ENCODE measurements around the gene MTHFD1L. TPM values are rescaled to one million over a fixed set of nuclear protein-coding genes. Genes with fewer than 3 reads are reported as not detected.

MTHFD1L gene
- total and polyA plus RNA-seq, 9 donors = 17.3 to 26.9 (median 24.9) TPM

GRCh38 chr6:150894935-150895552, 29.5 kb downstream of the MTHFD1L start:
- DNase-seq = peak; percentile 97
- no peaks in the 10 kb centered on the region for H3K9me3 ChIP-seq (replicated peaks; ENCODE audit: control insufficient read depth, low read depth, low read length)
- H3K4me1 ChIP-seq (ENCODE audit: control insufficient read depth, insufficient read depth, low read length) = peaks cover 45% of the 10 kb centered on the region
- peak overlapping the region; percentile 27 for H3K4me3 ChIP-seq (ENCODE audit: low read length)
- no peaks in the 10 kb centered on the region for H3K27me3 ChIP-seq (ENCODE audit: control insufficient read depth, insufficient read depth, low read length)
- peaks cover 12% of the 10 kb centered on the region for H3K36me3 ChIP-seq (ENCODE audit: control insufficient read depth, insufficient read depth, low read length)
- WGBS (ENCODE audit: insufficient coverage) = 20% methylated on average over 9 of the region's 12 CpGs
- H3K27ac ChIP-seq (ENCODE audit: low read length) = peak overlapping the region; percentile 93

DNA sequence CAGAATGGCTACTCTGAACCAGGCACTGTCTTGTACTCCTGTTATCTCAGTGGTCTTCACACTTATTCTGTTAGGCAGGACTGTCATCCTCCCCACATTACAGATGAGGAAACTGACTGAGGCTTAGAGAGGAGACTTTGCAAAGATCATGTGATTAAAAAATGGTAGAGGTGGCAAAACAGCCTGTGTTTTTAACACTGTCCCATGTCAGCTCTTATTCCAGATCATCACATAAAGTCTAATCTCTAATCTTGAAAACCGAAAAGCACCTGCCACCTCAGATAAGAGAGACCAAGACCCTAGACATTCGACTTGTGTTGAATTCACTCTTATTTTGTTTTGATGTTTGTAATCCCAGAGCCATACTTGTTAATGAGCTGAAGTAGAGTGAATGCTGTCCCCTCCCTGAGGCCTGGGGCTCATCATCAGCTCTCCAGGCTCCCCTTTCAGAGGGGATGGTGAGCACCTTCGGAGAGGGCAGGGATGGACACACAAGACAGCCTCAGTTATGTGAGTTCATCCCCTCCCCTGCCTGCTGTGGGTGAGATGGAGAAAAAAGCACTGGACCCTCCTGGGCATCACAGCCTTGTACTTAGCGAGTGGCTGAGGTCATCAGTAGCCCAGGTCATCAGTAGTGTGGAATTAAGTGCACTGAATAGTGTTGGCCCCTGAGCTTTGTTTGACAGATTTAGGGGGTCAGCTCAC, 30.6 kb downstream of the MTHFD1L start:
- Histone ChIP-seq H3K27ac (ENCODE audit: low read length) (no peak overlapping the region), H3K27me3 (ENCODE audit: control insufficient read depth, insufficient read depth, low read length) (no peaks in the 10 kb centered on the region), H3K9me3 (replicated peaks; ENCODE audit: control insufficient read depth, low read depth, low read length) (no peaks in the 10 kb centered on the region), H3K4me3 (ENCODE audit: low read length) (no peak overlapping the region), H3K4me1 (ENCODE audit: control insufficient read depth, insufficient read depth, low read length) (peaks cover 43% of the 10 kb centered on the region), H3K36me3 (ENCODE audit: control insufficient read depth, insufficient read depth, low read length) (peaks cover 8% of the 10 kb centered on the region)
- WGBS (ENCODE audit: insufficient coverage) = 100% methylated on average over 1 of the region's 4 CpGs
- DNase-seq = no peak

DNA sequence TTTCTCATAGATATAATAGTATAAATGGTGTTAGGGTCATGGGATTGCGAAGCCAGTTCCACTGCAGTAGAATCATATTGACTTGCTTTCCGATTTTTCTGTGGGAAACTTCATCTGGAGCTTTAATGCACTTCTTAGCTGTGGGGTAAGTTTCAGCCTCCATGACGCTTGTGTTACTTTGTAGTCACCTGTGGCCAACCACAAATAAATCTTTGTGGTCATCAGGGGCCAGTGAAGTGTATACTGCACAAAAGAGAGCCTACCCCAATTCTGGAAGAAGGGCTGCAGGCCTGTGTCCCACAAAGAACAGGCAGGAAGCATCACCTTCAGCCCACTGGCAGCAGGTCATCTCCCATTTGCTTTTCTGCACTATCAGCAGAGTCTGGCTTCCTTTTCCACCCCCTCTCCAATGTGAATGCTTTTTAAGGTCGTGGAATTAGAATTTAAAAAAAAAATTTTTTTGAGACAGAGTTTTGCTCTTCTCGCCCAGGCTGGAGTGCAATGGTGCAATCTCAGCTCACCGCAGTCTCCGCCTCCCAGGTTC, 32.0 kb downstream of the MTHFD1L start:
- Histone ChIP-seq H3K4me1 (ENCODE audit: control insufficient read depth, insufficient read depth, low read length) (peaks cover 38% of the 10 kb centered on the region), H3K27me3 (ENCODE audit: control insufficient read depth, insufficient read depth, low read length) (no peaks in the 10 kb centered on the region), H3K9me3 (replicated peaks; ENCODE audit: control insufficient read depth, low read depth, low read length) (no peaks in the 10 kb centered on the region), H3K27ac (ENCODE audit: low read length) (no peak overlapping the region), H3K4me3 (ENCODE audit: low read length) (no peak overlapping the region), H3K36me3 (ENCODE audit: control insufficient read depth, insufficient read depth, low read length) (peaks cover 8% of the 10 kb centered on the region)
- DNase-seq = no peak
- 95% methylated on average over 4 of the region's 7 CpGs for WGBS (ENCODE audit: insufficient coverage)

- 10% methylated on average over 2 of the region's 11 CpGs for WGBS (ENCODE audit: insufficient coverage)
- peak; percentile 71 for DNase-seq
- Histone ChIP-seq H3K4me1 (ENCODE audit: control insufficient read depth, insufficient read depth, low read length) (peaks cover 31% of the 10 kb centered on the region), H3K9me3 (replicated peaks; ENCODE audit: control insufficient read depth, low read depth, low read length) (no peaks in the 10 kb centered on the region), H3K36me3 (ENCODE audit: control insufficient read depth, insufficient read depth, low read length) (peaks cover 8% of the 10 kb centered on the region), H3K27me3 (ENCODE audit: control insufficient read depth, insufficient read depth, low read length) (no peaks in the 10 kb centered on the region), H3K27ac (ENCODE audit: low read length) (peak overlapping the region; percentile 68), H3K4me3 (ENCODE audit: low read length) (no peak overlapping the region)
These were observed 33.1 kb downstream of the MTHFD1L start for GRCh38 chr6:150898399-150899170.

- DNase-seq = peak; percentile 49
- no peaks in the 10 kb centered on the region for H3K27me3 ChIP-seq (ENCODE audit: control insufficient read depth, insufficient read depth, low read length)
- H3K4me3 ChIP-seq (ENCODE audit: low read length) = no peak overlapping the region
These were observed 33.7 kb downstream of the MTHFD1L start for GRCh38 chr6:150899231-150899630.

GRCh38 chr6:150900049-150900448, 34.5 kb downstream of the MTHFD1L start:
- Histone ChIP-seq H3K27ac (ENCODE audit: low read length) (no peak overlapping the region), H3K4me3 (ENCODE audit: low read length) (no peak overlapping the region), H3K4me1 (ENCODE audit: control insufficient read depth, insufficient read depth, low read length) (peaks cover 17% of the 10 kb centered on the region), H3K36me3 (ENCODE audit: control insufficient read depth, insufficient read depth, low read length) (peaks cover 10% of the 10 kb centered on the region), H3K27me3 (ENCODE audit: control insufficient read depth, insufficient read depth, low read length) (no peaks in the 10 kb centered on the region), H3K9me3 (replicated peaks; ENCODE audit: control insufficient read depth, low read depth, low read length) (no peaks in the 10 kb centered on the region)
- no peak for DNase-seq
- WGBS (ENCODE audit: insufficient coverage) = 94% methylated on average over 3 of the region's 3 CpGs

More at GRCh38 chr6:150899231-150899630, 33.7 kb downstream of the MTHFD1L start:
- no CpG with 5 or more reads among the region's 2 CpGs for WGBS (ENCODE audit: insufficient coverage)
- Histone ChIP-seq H3K9me3 (replicated peaks; ENCODE audit: control insufficient read depth, low read depth, low read length) (no peaks in the 10 kb centered on the region), H3K27ac (ENCODE audit: low read length) (no peak overlapping the region), H3K4me1 (ENCODE audit: control insufficient read depth, insufficient read depth, low read length) (peaks cover 25% of the 10 kb centered on the region), H3K36me3 (ENCODE audit: control insufficient read depth, insufficient read depth, low read length) (peaks cover 10% of the 10 kb centered on the region)

- Histone ChIP-seq H3K4me3 (ENCODE audit: low read length) (no peak overlapping the region), H3K4me1 (ENCODE audit: control insufficient read depth, insufficient read depth, low read length) (peaks cover 18% of the 10 kb centered on the region), H3K9me3 (replicated peaks; ENCODE audit: control insufficient read depth, low read depth, low read length) (no peaks in the 10 kb centered on the region), H3K27ac (ENCODE audit: low read length) (peak overlapping the region; percentile 59), H3K27me3 (ENCODE audit: control insufficient read depth, insufficient read depth, low read length) (no peaks in the 10 kb centered on the region), H3K36me3 (ENCODE audit: control insufficient read depth, insufficient read depth, low read length) (peaks cover 18% of the 10 kb centered on the region)
- WGBS (ENCODE audit: insufficient coverage) = no CpG with 5 or more reads among the region's 3 CpGs
- peak; percentile 93 for DNase-seq
These were observed 36.8 kb downstream of the MTHFD1L start for GRCh38 chr6:150902142-150902776.

DNA sequence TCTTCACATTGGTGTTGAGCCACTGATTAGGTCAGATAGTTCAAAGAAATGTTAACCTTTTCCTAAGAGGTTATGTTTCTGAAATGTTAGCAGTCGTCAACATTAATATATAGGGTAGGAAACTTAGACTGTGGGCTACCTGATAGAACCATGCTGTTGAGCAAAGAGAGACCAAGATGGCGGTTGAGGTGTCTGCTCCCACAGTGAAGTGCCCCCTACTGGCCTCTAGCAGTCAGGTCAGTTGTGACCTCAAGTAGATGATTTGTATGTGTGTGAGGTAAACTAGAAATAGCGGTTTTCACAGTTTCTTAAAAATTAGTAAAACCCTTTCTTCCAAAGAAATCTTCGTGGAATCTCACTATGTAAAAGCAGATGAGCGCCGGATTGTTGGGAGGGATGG, 40.3 kb downstream of the MTHFD1L start:
- Histone ChIP-seq H3K4me3 (ENCODE audit: low read length) (no peak overlapping the region), H3K27ac (ENCODE audit: low read length) (no peak overlapping the region), H3K36me3 (ENCODE audit: control insufficient read depth, insufficient read depth, low read length) (peaks cover 10% of the 10 kb centered on the region), H3K9me3 (replicated peaks; ENCODE audit: control insufficient read depth, low read depth, low read length) (no peaks in the 10 kb centered on the region), H3K4me1 (ENCODE audit: control insufficient read depth, insufficient read depth, low read length) (peaks cover 8% of the 10 kb centered on the region), H3K27me3 (ENCODE audit: control insufficient read depth, insufficient read depth, low read length) (no peaks in the 10 kb centered on the region)
- no peak for DNase-seq
- 100% methylated on average over 1 of the region's 6 CpGs for whole genome bisulfite sequencing (ENCODE audit: insufficient coverage)

DNA sequence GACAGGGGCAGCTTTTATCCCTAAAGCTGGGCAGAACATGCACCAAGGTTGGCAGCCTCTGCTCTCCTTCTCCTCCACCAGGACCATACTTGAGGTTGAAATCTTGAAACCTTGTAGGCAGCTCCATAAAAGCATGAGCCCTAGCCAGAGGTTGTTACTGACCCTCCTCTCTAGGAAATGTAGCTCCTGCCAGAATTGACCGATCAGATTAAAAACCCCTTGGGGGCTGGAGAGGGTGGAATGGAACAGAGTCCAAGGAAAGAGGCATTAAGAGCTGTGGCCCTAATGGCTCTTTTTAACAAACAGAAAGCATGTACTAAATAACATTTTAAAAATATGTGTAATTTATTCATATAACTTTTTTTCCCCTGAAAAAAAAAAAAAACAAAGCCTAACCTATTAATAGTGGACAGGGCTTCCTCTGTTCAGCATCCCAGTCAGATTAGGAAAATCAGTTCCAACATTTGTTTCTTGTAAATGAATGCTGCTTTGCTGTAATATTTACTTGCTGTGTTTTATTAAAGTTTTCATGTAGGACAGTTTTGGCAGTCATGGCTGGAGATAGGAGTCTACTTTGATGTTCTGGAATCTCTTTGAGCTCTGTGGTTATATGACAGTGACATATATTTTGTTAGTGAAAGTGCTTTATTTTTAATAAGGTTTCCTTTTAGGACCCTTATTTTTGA, 41.3 kb downstream of the MTHFD1L start:
- no CpG with 5 or more reads among the region's 1 CpG for WGBS (ENCODE audit: insufficient coverage)
- Histone ChIP-seq H3K27me3 (ENCODE audit: control insufficient read depth, insufficient read depth, low read length) (no peaks in the 10 kb centered on the region), H3K4me3 (ENCODE audit: low read length) (no peak overlapping the region), H3K36me3 (ENCODE audit: control insufficient read depth, insufficient read depth, low read length) (peaks cover 10% of the 10 kb centered on the region), H3K4me1 (ENCODE audit: control insufficient read depth, insufficient read depth, low read length) (peaks cover 8% of the 10 kb centered on the region), H3K9me3 (replicated peaks; ENCODE audit: control insufficient read depth, low read depth, low read length) (no peaks in the 10 kb centered on the region), H3K27ac (ENCODE audit: low read length) (peak overlapping the region; percentile 62)
- DNase-seq = peak; percentile 71
